GM12878 (cell line): ENCODE results near the gene LDB2. TPM values are rescaled to one million over a fixed set of nuclear protein-coding genes. Genes with fewer than 3 reads are reported as not detected.

ENCODE experiments used
- ESRRA ChIP-seq: IDR thresholded peaks from 2 replicates; pipeline ENCODE4 v1.6.1; 2012; ENCODE audit warnings: mild to moderate bottlenecking, low read length, improper control_type of control experiment
- MYC ChIP-seq: IDR thresholded peaks from 2 replicates; pipeline ENCODE4 v1.6.1; 2011; ENCODE audit warnings: mild to moderate bottlenecking, low read length, moderate library complexity, inconsistent platforms; ENCODE audit not compliant: insufficient read depth, insufficient replicate concordance, insufficient read length, severe bottlenecking
- NFYB ChIP-seq: IDR thresholded peaks from 2 replicates; pipeline ENCODE4 v1.6.1; 2011; ENCODE audit warnings: low read depth, mild to moderate bottlenecking, low read length, improper control_type of control experiment, moderate library complexity; ENCODE audit not compliant: insufficient read depth
- POLR2A ChIP-seq: IDR thresholded peaks from 2 replicates; pipeline ENCODE4 v1.6.1; 2011; ENCODE audit warnings: low read depth, mild to moderate bottlenecking, low read length
- SPI1 ChIP-seq: IDR thresholded peaks from 2 replicates; pipeline ENCODE4 v1.6.1; 2011; ENCODE audit warnings: low read depth, mild to moderate bottlenecking, low read length, moderate library complexity, borderline replicate concordance; ENCODE audit not compliant: insufficient read depth
- TAF1 ChIP-seq: IDR thresholded peaks from 2 replicates; pipeline ENCODE4 v1.6.1; 2011; ENCODE audit warnings: mild to moderate bottlenecking, low read depth, low read length, borderline replicate concordance
- ZNF207 ChIP-seq: fragments of 450-650 bp; IDR thresholded peaks from 2 replicates; pipeline ENCODE4 v1.6.1; 2014; ENCODE audit warnings: antibody characterized with exemption, mild to moderate bottlenecking, borderline replicate concordance
- polyA plus RNA-seq, 11 experiments: library from polyadenylated mRNA; depleted of rRNA in 4 of 11; unstranded in 6 of 11; stranded (reverse) in 5 of 11; fragments of >200 nt; fragmentation: Nextera tagmentation in 4 of 11; fragmentation: Illumina TruSeq in 1 of 11; extraction: Ambion mirVana in 4 of 11; extraction: Trizol in 1 of 11; gene quantifications; 1 replicate in 1 of 11; 2 replicates in 10 of 11; pipeline versions ENCODE4 v1.2.1 to v1.2.3, GENCODE V29; 2011 to 2016; ENCODE audit warnings: inconsistent platforms in 2 of 11, missing spikeins in 2 of 11, low read depth in 1 of 11
- total RNA-seq, 4 experiments: library from RNA; depleted of rRNA in 3 of 4; stranded (reverse); fragments of >200 nt in 3 of 4; fragmentation: Illumina TruSeq in 1 of 4; extraction: Trizol in 1 of 4; gene quantifications; 2 replicates each; pipeline versions ENCODE4 v1.2.1 to v1.2.3, GENCODE V29; 2013 to 2021
- TF ChIP-seq, protein P1 (sequence below): fragments of 450-650 bp; IDR thresholded peaks from 2 replicates; pipeline ENCODE4 v1.6.1; 2014; ENCODE audit warnings: mild to moderate bottlenecking
- TF ChIP-seq, protein P2 (sequence below): fragments of 450-650 bp; IDR thresholded peaks from 2 replicates; pipeline ENCODE4 v1.6.1; 2017; ENCODE audit warnings: mild to moderate bottlenecking, moderate library complexity
- TF ChIP-seq, protein P3 (sequence below): fragments of 450-650 bp; IDR thresholded peaks from 2 replicates; pipeline ENCODE4 v1.6.1; 2018; ENCODE audit warnings: mild to moderate bottlenecking, low read depth, moderate library complexity; ENCODE audit not compliant: partially characterized antibody

The LDB2 gene
- total and polyA plus RNA-seq, 10 of the 15 experiments (the other 5 are each of a cell fraction or from before 2014, with no cell fraction given) = 0.15 TPM; not detected in 9

DNA sequence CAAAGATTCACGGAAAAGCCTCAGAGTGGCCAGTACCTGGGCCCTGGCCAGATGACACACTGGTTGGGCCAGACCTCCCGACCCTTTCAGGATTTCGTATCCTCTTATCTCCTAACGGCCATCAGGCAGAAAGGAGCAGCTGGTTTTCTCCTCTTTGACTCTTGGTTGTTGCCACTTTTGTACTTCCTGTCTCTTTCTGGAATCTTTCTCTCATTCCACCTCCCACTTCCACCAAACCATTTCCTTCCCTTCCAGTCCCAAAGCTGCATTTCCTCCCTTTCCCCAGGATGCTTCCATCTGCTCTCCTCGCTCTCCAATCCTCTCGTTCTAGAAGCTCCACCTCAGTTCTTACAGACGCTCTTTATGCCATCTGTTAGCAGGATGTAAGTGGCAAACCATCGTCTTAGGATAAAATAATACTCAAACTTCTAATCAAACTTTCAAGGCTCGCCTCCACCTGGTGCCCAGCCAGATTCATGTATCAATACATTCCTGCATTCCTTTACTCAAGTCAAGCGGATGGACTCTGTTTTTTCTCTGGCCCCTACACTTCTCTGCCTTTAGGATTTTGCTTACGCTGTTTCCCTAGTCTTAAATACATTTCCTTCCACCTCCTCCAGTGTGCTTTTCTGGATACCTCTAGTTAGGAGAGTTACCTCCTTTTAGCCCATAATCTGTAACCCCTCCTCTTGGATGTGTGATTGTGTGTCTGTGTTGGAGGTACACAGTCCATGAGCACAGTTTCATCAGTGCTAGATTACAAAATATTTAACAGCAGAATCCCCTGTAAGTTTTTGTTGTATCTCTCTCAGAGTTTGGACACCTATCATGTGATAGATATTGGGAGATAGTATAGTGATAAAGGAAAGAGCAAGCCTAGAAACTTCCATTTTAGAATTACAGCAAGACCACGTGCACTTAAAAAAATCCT, 70.4 kb downstream of the LDB2 start (continued):
- TF ChIP-seq, protein P1, sequence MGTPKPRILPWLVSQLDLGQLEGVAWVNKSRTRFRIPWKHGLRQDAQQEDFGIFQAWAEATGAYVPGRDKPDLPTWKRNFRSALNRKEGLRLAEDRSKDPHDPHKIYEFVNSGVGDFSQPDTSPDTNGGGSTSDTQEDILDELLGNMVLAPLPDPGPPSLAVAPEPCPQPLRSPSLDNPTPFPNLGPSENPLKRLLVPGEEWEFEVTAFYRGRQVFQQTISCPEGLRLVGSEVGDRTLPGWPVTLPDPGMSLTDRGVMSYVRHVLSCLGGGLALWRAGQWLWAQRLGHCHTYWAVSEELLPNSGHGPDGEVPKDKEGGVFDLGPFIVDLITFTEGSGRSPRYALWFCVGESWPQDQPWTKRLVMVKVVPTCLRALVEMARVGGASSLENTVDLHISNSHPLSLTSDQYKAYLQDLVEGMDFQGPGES = no peak
- TF ChIP-seq POLR2A (no peak), NFYB (no peak), ZNF207 (no peak), SPI1 (no peak), MYC (no peak), TAF1 (no peak), ESRRA (no peak)
- TF ChIP-seq, protein P2, sequence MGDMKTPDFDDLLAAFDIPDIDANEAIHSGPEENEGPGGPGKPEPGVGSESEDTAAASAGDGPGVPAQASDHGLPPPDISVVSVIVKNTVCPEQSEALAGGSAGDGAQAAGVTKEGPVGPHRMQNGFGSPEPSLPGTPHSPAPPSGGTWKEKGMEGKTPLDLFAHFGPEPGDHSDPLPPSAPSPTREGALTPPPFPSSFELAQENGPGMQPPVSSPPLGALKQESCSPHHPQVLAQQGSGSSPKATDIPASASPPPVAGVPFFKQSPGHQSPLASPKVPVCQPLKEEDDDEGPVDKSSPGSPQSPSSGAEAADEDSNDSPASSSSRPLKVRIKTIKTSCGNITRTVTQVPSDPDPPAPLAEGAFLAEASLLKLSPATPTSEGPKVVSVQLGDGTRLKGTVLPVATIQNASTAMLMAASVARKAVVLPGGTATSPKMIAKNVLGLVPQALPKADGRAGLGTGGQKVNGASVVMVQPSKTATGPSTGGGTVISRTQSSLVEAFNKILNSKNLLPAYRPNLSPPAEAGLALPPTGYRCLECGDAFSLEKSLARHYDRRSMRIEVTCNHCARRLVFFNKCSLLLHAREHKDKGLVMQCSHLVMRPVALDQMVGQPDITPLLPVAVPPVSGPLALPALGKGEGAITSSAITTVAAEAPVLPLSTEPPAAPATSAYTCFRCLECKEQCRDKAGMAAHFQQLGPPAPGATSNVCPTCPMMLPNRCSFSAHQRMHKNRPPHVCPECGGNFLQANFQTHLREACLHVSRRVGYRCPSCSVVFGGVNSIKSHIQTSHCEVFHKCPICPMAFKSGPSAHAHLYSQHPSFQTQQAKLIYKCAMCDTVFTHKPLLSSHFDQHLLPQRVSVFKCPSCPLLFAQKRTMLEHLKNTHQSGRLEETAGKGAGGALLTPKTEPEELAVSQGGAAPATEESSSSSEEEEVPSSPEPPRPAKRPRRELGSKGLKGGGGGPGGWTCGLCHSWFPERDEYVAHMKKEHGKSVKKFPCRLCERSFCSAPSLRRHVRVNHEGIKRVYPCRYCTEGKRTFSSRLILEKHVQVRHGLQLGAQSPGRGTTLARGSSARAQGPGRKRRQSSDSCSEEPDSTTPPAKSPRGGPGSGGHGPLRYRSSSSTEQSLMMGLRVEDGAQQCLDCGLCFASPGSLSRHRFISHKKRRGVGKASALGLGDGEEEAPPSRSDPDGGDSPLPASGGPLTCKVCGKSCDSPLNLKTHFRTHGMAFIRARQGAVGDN = no peak
- TF ChIP-seq, protein P3, sequence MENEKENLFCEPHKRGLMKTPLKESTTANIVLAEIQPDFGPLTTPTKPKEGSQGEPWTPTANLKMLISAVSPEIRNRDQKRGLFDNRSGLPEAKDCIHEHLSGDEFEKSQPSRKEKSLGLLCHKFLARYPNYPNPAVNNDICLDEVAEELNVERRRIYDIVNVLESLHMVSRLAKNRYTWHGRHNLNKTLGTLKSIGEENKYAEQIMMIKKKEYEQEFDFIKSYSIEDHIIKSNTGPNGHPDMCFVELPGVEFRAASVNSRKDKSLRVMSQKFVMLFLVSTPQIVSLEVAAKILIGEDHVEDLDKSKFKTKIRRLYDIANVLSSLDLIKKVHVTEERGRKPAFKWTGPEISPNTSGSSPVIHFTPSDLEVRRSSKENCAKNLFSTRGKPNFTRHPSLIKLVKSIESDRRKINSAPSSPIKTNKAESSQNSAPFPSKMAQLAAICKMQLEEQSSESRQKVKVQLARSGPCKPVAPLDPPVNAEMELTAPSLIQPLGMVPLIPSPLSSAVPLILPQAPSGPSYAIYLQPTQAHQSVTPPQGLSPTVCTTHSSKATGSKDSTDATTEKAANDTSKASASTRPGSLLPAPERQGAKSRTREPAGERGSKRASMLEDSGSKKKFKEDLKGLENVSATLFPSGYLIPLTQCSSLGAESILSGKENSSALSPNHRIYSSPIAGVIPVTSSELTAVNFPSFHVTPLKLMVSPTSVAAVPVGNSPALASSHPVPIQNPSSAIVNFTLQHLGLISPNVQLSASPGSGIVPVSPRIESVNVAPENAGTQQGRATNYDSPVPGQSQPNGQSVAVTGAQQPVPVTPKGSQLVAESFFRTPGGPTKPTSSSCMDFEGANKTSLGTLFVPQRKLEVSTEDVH = no peak
